Fibroblast of the aortic adventitia (primary cell): ENCODE measurements around the gene MAP4K3. TPM values are rescaled to one million over a fixed set of nuclear protein-coding genes. Genes with fewer than 3 reads are reported as not detected.

Source experiments
- DNase-seq: peaks from one replicate; pipeline ENCODE4 v3.0.0-alpha.2; 2010; ENCODE audit warnings: low read depth
- H3K4me3 ChIP-seq: 2 replicates; pipeline ENCODE4 v1.5.1; 2011; ENCODE audit warnings: low read depth, mild to moderate bottlenecking, control low read depth, low read length, moderate library complexity
- small RNA-seq: library from RNA; depleted of rRNA; stranded (forward); fragments of <200 nt; gene quantifications from one replicate; pipeline ENCODE3, GENCODE V24; 2012
- total RNA-seq: library from RNA; depleted of rRNA; stranded (reverse); fragments of >200 nt; gene quantifications from 2 replicates; pipeline ENCODE4 v1.2.3, GENCODE V29; 2012; ENCODE audit warnings: low replicate concordance
- TF ChIP-seq, protein P1 (sequence below): IDR thresholded peaks from 2 replicates; pipeline ENCODE4 v1.5.1; 2011; ENCODE audit warnings: mild to moderate bottlenecking, low read length, control low read depth, inconsistent platforms; ENCODE audit not compliant: insufficient read depth

The MAP4K3 gene
- total RNA-seq, 1 donor: 48.0 TPM

DNA sequence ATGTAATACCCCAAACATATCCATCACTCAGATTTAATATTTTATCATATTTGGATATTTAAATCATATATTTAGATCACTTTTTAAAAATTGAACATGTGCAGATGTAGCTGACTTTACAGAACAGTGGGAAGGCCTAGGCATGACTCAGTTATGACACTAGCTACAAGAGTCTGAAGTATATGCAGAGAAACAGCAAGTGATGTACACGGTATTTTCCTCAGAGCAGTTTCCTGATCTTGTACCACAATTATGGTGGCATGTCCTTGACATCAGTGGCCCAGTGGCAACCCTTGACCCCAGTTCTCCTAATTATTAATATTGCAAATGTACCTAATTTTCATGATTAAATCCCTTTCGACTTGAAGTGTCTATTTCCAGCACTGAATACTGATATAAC lies 221.5 kb downstream of the MAP4K3 start:
- H3K4me3 ChIP-seq: no peak overlapping the region
- TF ChIP-seq, protein P1, sequence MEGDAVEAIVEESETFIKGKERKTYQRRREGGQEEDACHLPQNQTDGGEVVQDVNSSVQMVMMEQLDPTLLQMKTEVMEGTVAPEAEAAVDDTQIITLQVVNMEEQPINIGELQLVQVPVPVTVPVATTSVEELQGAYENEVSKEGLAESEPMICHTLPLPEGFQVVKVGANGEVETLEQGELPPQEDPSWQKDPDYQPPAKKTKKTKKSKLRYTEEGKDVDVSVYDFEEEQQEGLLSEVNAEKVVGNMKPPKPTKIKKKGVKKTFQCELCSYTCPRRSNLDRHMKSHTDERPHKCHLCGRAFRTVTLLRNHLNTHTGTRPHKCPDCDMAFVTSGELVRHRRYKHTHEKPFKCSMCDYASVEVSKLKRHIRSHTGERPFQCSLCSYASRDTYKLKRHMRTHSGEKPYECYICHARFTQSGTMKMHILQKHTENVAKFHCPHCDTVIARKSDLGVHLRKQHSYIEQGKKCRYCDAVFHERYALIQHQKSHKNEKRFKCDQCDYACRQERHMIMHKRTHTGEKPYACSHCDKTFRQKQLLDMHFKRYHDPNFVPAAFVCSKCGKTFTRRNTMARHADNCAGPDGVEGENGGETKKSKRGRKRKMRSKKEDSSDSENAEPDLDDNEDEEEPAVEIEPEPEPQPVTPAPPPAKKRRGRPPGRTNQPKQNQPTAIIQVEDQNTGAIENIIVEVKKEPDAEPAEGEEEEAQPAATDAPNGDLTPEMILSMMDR: no peak
- no peak for DNase-seq

DNA sequence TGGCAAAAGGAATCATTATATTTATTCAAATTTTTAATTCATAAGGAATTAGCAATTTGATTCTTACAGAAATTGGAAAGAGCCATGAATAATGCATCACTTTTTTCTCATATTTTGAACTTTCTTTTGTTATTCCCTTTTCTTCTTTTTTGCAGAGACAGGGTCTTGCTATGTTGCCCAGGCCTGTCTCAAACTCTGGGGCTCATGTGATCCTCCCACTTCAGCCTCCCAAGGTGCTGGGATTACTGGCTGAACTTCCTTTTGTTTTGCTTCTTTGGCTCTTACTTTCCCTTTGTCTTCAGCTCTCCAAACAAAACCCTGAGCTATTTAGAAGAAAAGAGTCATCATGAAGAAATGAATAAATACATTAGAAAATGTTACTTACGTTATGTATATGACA lies 224.1 kb downstream of the MAP4K3 start:
- DNase-seq: no peak
- H3K4me3 ChIP-seq: no peak overlapping the region
- TF ChIP-seq, protein P1: no peak

DNA sequence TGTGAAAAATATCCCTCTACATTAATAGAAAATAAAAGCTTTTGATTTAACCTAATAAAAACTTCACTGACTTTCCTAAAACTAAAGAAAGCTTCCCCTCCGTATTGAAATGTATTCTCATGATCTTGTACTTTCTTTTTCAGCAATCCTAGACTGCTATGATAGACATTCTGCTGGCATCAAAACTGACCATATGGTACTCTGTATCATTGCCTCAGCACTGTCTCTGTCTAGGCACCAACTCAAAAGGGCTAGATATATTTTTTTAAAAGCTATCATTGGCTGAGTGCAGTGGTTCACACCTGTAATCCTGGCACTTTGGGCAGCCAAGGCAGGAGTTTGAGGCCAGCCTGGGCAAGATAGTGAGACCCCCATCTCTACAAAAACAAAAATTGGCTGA lies 226.2 kb downstream of the MAP4K3 start:
- no peak for DNase-seq

GRCh38 chr2:39203382-39203781 lies 233.7 kb downstream of the MAP4K3 start:
- no peak for DNase-seq
- H3K4me3 ChIP-seq: no peak overlapping the region
- TF ChIP-seq, protein P1: no peak

More for the DNA sequence above, 226.2 kb downstream of the MAP4K3 start:
- TF ChIP-seq, protein P1: no peak
- H3K4me3 ChIP-seq: no peak overlapping the region

DNA sequence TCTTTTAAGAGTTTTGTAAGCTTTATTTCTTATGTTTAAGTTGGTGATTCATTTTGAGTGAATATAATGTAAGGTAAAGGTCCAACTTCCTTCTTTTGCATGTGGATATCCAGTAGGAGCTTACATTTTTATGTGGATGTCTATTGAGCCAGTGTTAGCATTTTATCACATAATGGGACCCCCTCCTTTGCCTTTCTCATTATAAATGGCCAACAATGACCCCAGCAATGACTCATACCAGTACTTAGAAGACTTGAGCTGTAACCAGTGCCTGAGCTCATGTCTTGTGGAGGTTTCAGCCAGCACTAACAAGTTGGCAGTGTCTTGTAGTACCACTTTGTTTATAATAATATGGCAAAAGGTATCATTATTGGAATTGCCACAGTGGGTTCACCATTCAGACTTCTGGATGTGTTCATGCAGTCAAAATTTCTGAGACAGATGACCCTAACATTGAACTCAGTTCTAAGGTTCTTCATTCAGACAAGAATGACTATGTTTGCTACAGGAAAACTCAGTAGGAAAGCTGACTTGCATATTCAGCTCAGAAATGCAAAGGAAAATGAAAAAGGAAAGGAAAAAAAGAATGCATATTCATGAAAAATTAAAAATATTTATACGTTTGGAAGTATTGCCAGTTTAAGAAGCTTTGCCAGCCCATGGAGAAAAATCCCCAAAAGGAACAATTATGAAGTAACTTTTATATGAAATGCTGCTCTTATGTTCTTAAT lies 234.3 kb downstream of the MAP4K3 start:
- no peak overlapping the region for H3K4me3 ChIP-seq
- TF ChIP-seq, protein P1: no peak
- DNase-seq: peak; percentile 4

Small RNA genes within 50 kb of the gene (small RNA-seq; reads per million reads assigned to genes)
- gene RF00272: not detected

Other genes starting within 250 kb of the MAP4K3 start
- gene CDKL4, start 193.3 kb downstream of the MAP4K3 start, total RNA-seq: 0.90 and 10.4 TPM in 2 replicates
- 0.36 TPM in 1 of 2 replicates, not detected in the other for gene TMEM178A, start 228.6 kb upstream of the MAP4K3 start, total RNA-seq